Measurements from ENCODE around the gene RBM33. TPM values are rescaled to one million over a fixed set of nuclear protein-coding genes. Genes with fewer than 3 reads are reported as not detected.

RBM33 gene
- total RNA-seq, 4 donors from 2014 or later, result 20.6 to 85.1 (median 38.4) TPM

GRCh38 chr7:155700847-155701246 is 56.4 kb downstream of the RBM33 start:
- H3K27me3 ChIP-seq, result no peaks in the 10 kb centered on the region
- TF ChIP-seq POLR2A (IDR thresholded peaks at IDR 0.05) (no peak), CTCF (IDR thresholded peaks at IDR 0.05) (no peak)
- H3K9me3 ChIP-seq, result no peaks in the 10 kb centered on the region
- H3K27ac ChIP-seq, result no peak overlapping the region
- no peaks in the 10 kb centered on the region for H3K4me1 ChIP-seq
- no peak for DNase-seq
- intact Hi-C loops (cut with DNase I; ENCODE audit: low total_unique reads), result no loop called here
- no peaks in the 10 kb centered on the region for H3K36me3 ChIP-seq
- H3K4me3 ChIP-seq, result no peak overlapping the region

DNA sequence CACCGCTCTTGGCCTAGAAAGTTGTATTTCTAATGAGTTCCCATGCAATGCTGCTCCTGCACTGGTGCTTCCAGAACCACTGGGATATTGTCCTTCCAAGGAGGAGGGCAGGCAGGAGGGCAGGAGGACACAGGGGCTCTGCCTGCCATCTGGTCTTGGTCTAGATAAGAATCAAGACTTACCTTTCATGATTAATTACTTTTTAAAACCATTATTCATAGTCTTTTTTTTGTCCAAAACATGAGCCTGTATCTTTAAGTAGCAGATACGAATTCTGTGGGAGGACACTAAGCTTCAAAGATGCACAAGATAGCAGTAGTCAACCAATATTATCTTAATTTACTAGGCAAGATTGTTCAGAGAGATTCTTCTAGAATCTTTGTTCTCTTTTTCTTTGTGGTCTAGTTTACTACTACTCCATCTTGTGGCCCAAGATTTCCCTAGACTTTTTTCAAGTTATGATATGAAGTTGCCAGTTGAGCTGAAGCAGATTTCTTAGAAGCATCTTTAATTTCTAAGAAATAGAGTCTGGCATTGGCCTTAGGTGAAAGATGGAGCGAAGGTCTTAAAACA is 57.6 kb downstream of the RBM33 start:
- Histone ChIP-seq H3K27ac (no peak overlapping the region), H3K36me3 (no peaks in the 10 kb centered on the region), H3K27me3 (no peaks in the 10 kb centered on the region), H3K4me3 (no peak overlapping the region), H3K9me3 (no peaks in the 10 kb centered on the region), H3K4me1 (no peaks in the 10 kb centered on the region)
- no peak for TF ChIP-seq CTCF (IDR thresholded peaks at IDR 0.05)
- no peak for TF ChIP-seq POLR2A (IDR thresholded peaks at IDR 0.05)
- no peak for DNase-seq
- intact Hi-C loops (cut with DNase I; ENCODE audit: low total_unique reads), result no loop called here

- H3K9me3 ChIP-seq, result no peaks in the 10 kb centered on the region
- no peak for TF ChIP-seq CTCF (IDR thresholded peaks at IDR 0.05)
- no peak for TF ChIP-seq POLR2A (IDR thresholded peaks at IDR 0.05)
- DNase-seq, result no peak
- no peaks in the 10 kb centered on the region for H3K27me3 ChIP-seq
- no peaks in the 10 kb centered on the region for H3K36me3 ChIP-seq
- H3K4me3 ChIP-seq, result no peak overlapping the region
- H3K4me1 ChIP-seq, result no peaks in the 10 kb centered on the region
- H3K27ac ChIP-seq, result no peak overlapping the region
- intact Hi-C loops (cut with DNase I; ENCODE audit: low total_unique reads), result no loop called here
These were observed 58.2 kb downstream of the RBM33 start for GRCh38 chr7:155702616-155703015.

- H3K27ac ChIP-seq, result no peak overlapping the region
- no peaks in the 10 kb centered on the region for H3K9me3 ChIP-seq
- H3K27me3 ChIP-seq, result no peaks in the 10 kb centered on the region
- no peak for DNase-seq
- no peak for TF ChIP-seq CTCF (IDR thresholded peaks at IDR 0.05)
- TF ChIP-seq POLR2A (IDR thresholded peaks at IDR 0.05), result no peak
- no peak overlapping the region for H3K4me3 ChIP-seq
- no peaks in the 10 kb centered on the region for H3K4me1 ChIP-seq
- intact Hi-C loops (cut with DNase I; ENCODE audit: low total_unique reads), result no loop called here
- no peaks in the 10 kb centered on the region for H3K36me3 ChIP-seq
These were observed 61.3 kb downstream of the RBM33 start for GRCh38 chr7:155705623-155706360.

GRCh38 chr7:155706376-155706775 is 61.9 kb downstream of the RBM33 start:
- no peak for TF ChIP-seq CTCF (IDR thresholded peaks at IDR 0.05)
- TF ChIP-seq POLR2A (IDR thresholded peaks at IDR 0.05), result no peak
- Histone ChIP-seq H3K4me3 (no peak overlapping the region), H3K36me3 (no peaks in the 10 kb centered on the region), H3K27me3 (no peaks in the 10 kb centered on the region), H3K4me1 (no peaks in the 10 kb centered on the region), H3K9me3 (no peaks in the 10 kb centered on the region), H3K27ac (no peak overlapping the region)
- DNase-seq, result no peak
- intact Hi-C loops (cut with DNase I; ENCODE audit: low total_unique reads), result no loop called here
